GM12878 (cell line): ENCODE measurements around the gene LTBP4. TPM values are rescaled to one million over a fixed set of nuclear protein-coding genes. Genes with fewer than 3 reads are reported as not detected.
A peak's percentile ranks its signal among the peaks of the same experiment; 100 is the strongest.

ENCODE experiments used
- ATAC-seq: fragments of 200-7000 bp; cut with Tn5 transposase; 3 replicates; pipeline ENCODE4 v1.9.1; 2020; ENCODE audit warnings: mild to moderate bottlenecking, moderate library complexity
- BruUV-seq: library from RNA; stranded (reverse); fragments of 400-500 nt; replicated peaks from 2 replicates; lab custom pipeline; 2021; lab: Mats Ljungman, UMichigan
- CTCF ChIA-PET: fragments of 300-600 bp; sonication (Branson Sonifier 250); formaldehyde crosslinking; extraction: SDS; loops from one replicate; lab custom pipeline; 2021; ENCODE audit warnings: inconsistent platforms; lab: Yijun Ruan, JAX
- POLR2A ChIA-PET: fragments of 350-600 bp; formaldehyde crosslinking; extraction: SDS; loops from one replicate; lab custom pipeline; 2021; ENCODE audit warnings: inconsistent platforms; lab: Charles Lee
- RAD21 ChIA-PET: fragments of 300-600 bp; sonication (Branson Sonifier 250); formaldehyde crosslinking; loops from one replicate; lab custom pipeline; 2023; ENCODE audit warnings: antibody characterized with exemption; ENCODE audit not compliant: unreplicated experiment; lab: Charles Lee
- SMC1A ChIA-PET: fragments of 300-600 bp; sonication (Branson Sonifier 250); formaldehyde crosslinking; loops from one replicate; lab custom pipeline; 2023; ENCODE audit not compliant: unreplicated experiment, uncharacterized antibody; lab: Charles Lee
- DNase-seq: peaks from one replicate; pipeline ENCODE4 v3.0.0-alpha.2; 2011; ENCODE audit warnings: low read depth, low spot score
- FAIRE-seq: peaks from 3 replicates; lab custom pipeline; 2011; peaks lifted over from hg19 to GRCh38; lab: Jason Lieb, UNC
- H2AFZ ChIP-seq: 2 replicates; pipeline ENCODE4 v1.6.0; 2011; ENCODE audit warnings: low read depth, low read length, control low read depth; ENCODE audit not compliant: control insufficient read depth
- H3K27ac ChIP-seq: 2 replicates; pipeline ENCODE4 v1.5.1; 2011; ENCODE audit warnings: control low read depth; ENCODE audit not compliant: control insufficient read depth, insufficient read depth
- H3K27me3 ChIP-seq, 2 experiments: replicated peaks in 1 of 2; 2 replicates each; pipeline versions ENCODE4 v1.6.0 to v1.6.1; 2011; ENCODE audit warnings: low read length in 1 of 2; ENCODE audit not compliant: control insufficient read depth in 2 of 2, insufficient read depth in 2 of 2
- H3K36me3 ChIP-seq, 2 experiments: 2 replicates each; pipeline ENCODE4 v1.5.1; 2011; ENCODE audit warnings: low read length in 1 of 2; ENCODE audit not compliant: control insufficient read depth in 2 of 2, insufficient read depth in 2 of 2
- H3K4me1 ChIP-seq: 2 replicates; pipeline ENCODE4 v1.6.1; 2011; ENCODE audit warnings: mild to moderate bottlenecking, low read length, moderate library complexity, mixed read lengths; ENCODE audit not compliant: control insufficient read depth, insufficient read depth
- H3K4me2 ChIP-seq: 2 replicates; pipeline ENCODE4 v1.6.0; 2011; ENCODE audit warnings: control low read depth; ENCODE audit not compliant: control insufficient read depth, insufficient read depth
- H3K4me3 ChIP-seq: fragments of 200-600 bp; sonication (generic); 2 replicates; pipeline ENCODE4 v1.5.1; 2016
- H3K79me2 ChIP-seq: 2 replicates; pipeline ENCODE4 v1.6.0; 2011; ENCODE audit warnings: low read length; ENCODE audit not compliant: control insufficient read depth, insufficient read depth
- H3K9ac ChIP-seq: 2 replicates; pipeline ENCODE4 v1.8.0; 2011; ENCODE audit warnings: low read length, control low read depth, mixed read lengths; ENCODE audit not compliant: control insufficient read depth, insufficient read depth
- H3K9me3 ChIP-seq: replicated peaks from 3 replicates; pipeline ENCODE4 v1.5.1; 2011; ENCODE audit warnings: mild to moderate bottlenecking, low read length; ENCODE audit not compliant: control insufficient read depth, insufficient read depth
- H4K20me1 ChIP-seq: 2 replicates; pipeline ENCODE4 v1.6.0; 2011; ENCODE audit not compliant: control insufficient read depth, insufficient read depth
- IKZF2 ChIP-seq, 2 experiments: fragments of 450-650 bp; IDR thresholded peaks; 2 replicates each; pipeline ENCODE4 v1.6.1; 2017; ENCODE audit warnings: mild to moderate bottlenecking in 2 of 2, moderate library complexity in 2 of 2
- MEF2B ChIP-seq: fragments of 450-650 bp; IDR thresholded peaks from 2 replicates; pipeline ENCODE4 v1.6.1; 2018; ENCODE audit warnings: mild to moderate bottlenecking, moderate library complexity; ENCODE audit not compliant: partially characterized antibody, poor library complexity, severe bottlenecking
- MTA2 ChIP-seq: fragments of 450-650 bp; IDR thresholded peaks from 2 replicates; pipeline ENCODE4 v1.6.1; 2016; ENCODE audit warnings: low read depth, mild to moderate bottlenecking, moderate library complexity
- POLR2AphosphoS2 ChIP-seq: IDR thresholded peaks from 2 replicates; pipeline ENCODE4 v1.6.1; 2011; ENCODE audit warnings: low read depth, mild to moderate bottlenecking, low read length, improper control_type of control experiment, moderate library complexity
- POU2F2 ChIP-seq: IDR thresholded peaks from 3 replicates; pipeline ENCODE4 v1.6.1; 2011; ENCODE audit warnings: low read depth, mild to moderate bottlenecking, low read length, borderline replicate concordance
- SIN3A ChIP-seq: IDR thresholded peaks from 2 replicates; pipeline ENCODE4 v1.6.1; 2012; ENCODE audit warnings: low read depth, low read length, improper control_type of control experiment
- SPI1 ChIP-seq: IDR thresholded peaks from 2 replicates; pipeline ENCODE4 v1.6.1; 2011; ENCODE audit warnings: low read depth, mild to moderate bottlenecking, low read length, moderate library complexity, borderline replicate concordance; ENCODE audit not compliant: insufficient read depth
- WGBS: methylation state at CpG from one replicate; pipeline ENCODE4 v1.1.6; 2016; ENCODE audit warnings: low lambda C conversion rate; ENCODE audit not compliant: insufficient replicate concordance, insufficient coverage; ENCODE audit errors: missing lambda C conversion rate; 5-methylcytosine and 5-hydroxymethylcytosine counted together
- in situ Hi-C: fragments of 300-500 bp; cut with MboI; formaldehyde crosslinking; loops from 9 replicates; pipeline ENCODE4 v1.14.3; 2018; ENCODE audit warnings: mixed read lengths
- intact Hi-C: fragments of 100-400 bp; cut with micrococcal nuclease; formaldehyde crosslinking; loops from one replicate; pipeline ENCODE4 v1.14.2; 2022; ENCODE audit not compliant: unreplicated experiment
- polyA plus RNA-seq, 11 experiments: library from polyadenylated mRNA; depleted of rRNA in 4 of 11; unstranded in 6 of 11; stranded (reverse) in 5 of 11; fragments of >200 nt; fragmentation: Nextera tagmentation in 4 of 11; fragmentation: Illumina TruSeq in 1 of 11; extraction: Ambion mirVana in 4 of 11; extraction: Trizol in 1 of 11; gene quantifications; 1 replicate in 1 of 11; 2 replicates in 10 of 11; pipeline versions ENCODE4 v1.2.1 to v1.2.3, GENCODE V29; 2011 to 2016; ENCODE audit warnings: inconsistent platforms in 2 of 11, missing spikeins in 2 of 11, low read depth in 1 of 11
- total RNA-seq, 4 experiments: library from RNA; depleted of rRNA in 3 of 4; stranded (reverse); fragments of >200 nt in 3 of 4; fragmentation: Illumina TruSeq in 1 of 4; extraction: Trizol in 1 of 4; gene quantifications; 2 replicates each; pipeline versions ENCODE4 v1.2.1 to v1.2.3, GENCODE V29; 2013 to 2021

Gene LTBP4
- total and polyA plus RNA-seq, 10 of the 15 experiments (the other 5 are each of a cell fraction or from before 2014, with no cell fraction given): 0.09 to 34.6 (median 8.5) TPM; not detected in 1

DNA sequence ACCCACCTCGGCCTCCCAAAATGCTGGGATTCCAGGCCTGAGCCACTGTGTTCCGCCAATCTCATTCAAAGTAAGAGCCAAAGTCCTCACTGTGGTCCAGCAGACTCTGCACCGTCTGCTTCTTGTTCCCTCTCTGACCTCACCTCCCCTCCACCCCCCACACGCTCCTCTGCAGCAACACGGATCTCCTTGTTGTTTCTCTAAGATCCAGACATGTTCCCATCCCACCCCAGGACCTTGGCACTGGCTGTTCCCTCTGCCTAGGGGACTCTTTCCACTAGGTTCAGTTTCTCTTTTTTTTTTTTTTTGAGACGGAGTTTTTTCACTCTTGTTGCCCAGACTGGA lies 38.4 kb downstream of the LTBP4 start:
- WGBS: 52% methylated on average over 5 of the region's 6 CpGs
- in situ Hi-C loops: no loop called here

GRCh38 chr19:40640744-40641143 lies 39.6 kb downstream of the LTBP4 start:
- Histone ChIP-seq H3K36me3 (no peaks in the 10 kb centered on the region), H3K79me2 (no peaks in the 10 kb centered on the region), H3K27me3 (no peaks in the 10 kb centered on the region), H3K27ac (no peak overlapping the region), H3K9ac (no peak overlapping the region), H4K20me1 (no peaks in the 10 kb centered on the region), H3K9me3 (no peaks in the 10 kb centered on the region), H2AFZ (peak overlapping the region; percentile 21; the same call in 1 of the 2 replicates), H3K4me2 (peak overlapping the region; percentile 20; the same call in 1 of the 2 replicates), H3K4me3 (no peak overlapping the region), H3K4me1 (peaks cover 5% of the 10 kb centered on the region; the same call in 1 of the 2 replicates)
- intact Hi-C loops: no loop called here
- 0 out of 2 replicates have a peak, but pooled peaks have one; percentile 15 for TF ChIP-seq MTA2
- TF ChIP-seq SIN3A: no peak
- no peak for TF ChIP-seq SPI1
- no peak for TF ChIP-seq POLR2AphosphoS2
- TF ChIP-seq IKZF2 (IDR thresholded peaks at IDR 0.05): peak in 1 of 2 experiments; percentile 13; a peak in 1 of 4 replicates
- peak; percentile 54 for TF ChIP-seq MEF2B
- SMC1A ChIA-PET: no interaction called here
- POLR2A ChIA-PET: interaction anchor here (0.6 kb wide), 1 partner anchor 72 kb away, joined by 3 read pairs; no protein-coding TSS in a partner anchor
- no peak for ATAC-seq
- CTCF ChIA-PET: no interaction called here
- DNase-seq: no peak
- FAIRE-seq: no peak
- 12% methylated on average over 5 of the region's 5 CpGs for WGBS
- in situ Hi-C loops: no loop called here
- BruUV-seq: no TSS peak
- RAD21 ChIA-PET: interaction anchor here (0.7 kb wide), 1 partner anchor 270 kb away, joined by 3 read pairs; no protein-coding TSS in a partner anchor

More for the DNA sequence above, 38.4 kb downstream of the LTBP4 start:
- DNase-seq: no peak
- intact Hi-C loops: no loop called here
- no peaks in the 10 kb centered on the region for H3K27me3 ChIP-seq
- no peak overlapping the region for H2AFZ ChIP-seq
- ChIA-PET SMC1A (no interaction called here), CTCF (interaction anchor here (0.9 to 1.1 kb wide), 2 partner anchors 35 to 181 kb away, joined by 3 read pairs; no protein-coding TSS in a partner anchor), POLR2A (interaction anchor here (0.7 kb wide), 1 partner anchor 516 kb away, joined by 3 read pairs; no protein-coding TSS in a partner anchor), RAD21 (no interaction called here)
- BruUV-seq: no TSS peak
- no peak overlapping the region for H3K27ac ChIP-seq
- TF ChIP-seq POU2F2: no peak
- no peak overlapping the region for H3K9ac ChIP-seq
- no peaks in the 10 kb centered on the region for H3K36me3 ChIP-seq
- no peak overlapping the region for H3K4me2 ChIP-seq
- H4K20me1 ChIP-seq: no peaks in the 10 kb centered on the region
- H3K4me1 ChIP-seq: peaks cover 5% of the 10 kb centered on the region; the same call in 1 of the 2 replicates
- H3K9me3 ChIP-seq: no peaks in the 10 kb centered on the region
- no peak overlapping the region for H3K4me3 ChIP-seq
- no peak for FAIRE-seq
- no peak for ATAC-seq
- no peaks in the 10 kb centered on the region for H3K79me2 ChIP-seq
